ENCODE data around the gene RNF208.

DNA sequence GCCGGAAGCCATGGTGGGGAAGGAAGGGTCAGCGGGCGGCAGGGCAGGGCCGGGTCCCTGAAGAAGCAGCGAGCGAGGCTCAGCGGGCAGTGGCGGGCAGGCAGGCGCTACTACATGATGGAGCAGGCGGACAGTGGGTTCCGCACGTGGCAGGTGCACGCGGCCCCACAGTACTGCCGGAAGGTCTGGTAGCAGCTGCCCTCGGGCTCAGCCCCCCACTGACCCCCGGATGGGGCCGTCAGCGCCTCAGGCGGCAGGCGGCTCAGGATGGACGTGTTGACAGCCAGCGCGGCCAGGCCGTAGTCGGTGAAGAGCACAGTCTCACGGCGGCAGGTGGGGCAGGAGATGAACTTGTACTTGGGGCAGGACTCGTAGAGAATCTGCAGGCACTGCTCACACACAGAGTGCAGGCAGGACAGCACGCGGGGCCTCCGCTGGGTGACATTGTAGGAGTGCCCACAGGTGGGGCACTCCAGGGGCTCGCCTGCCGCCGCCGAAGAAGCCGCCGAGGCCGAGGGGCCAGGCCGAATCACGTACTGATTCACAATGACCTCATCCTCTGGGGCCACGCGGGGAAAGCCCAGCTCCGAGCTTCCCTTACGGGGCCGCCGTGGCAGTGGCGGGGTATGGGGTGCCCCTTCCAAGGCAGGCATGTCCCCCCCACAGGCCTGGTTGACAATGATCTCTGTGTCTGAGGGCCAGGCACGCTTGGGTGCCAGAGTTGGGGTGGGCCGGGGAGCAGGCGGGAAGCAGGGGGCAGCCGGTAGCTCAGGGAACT, 1.5 kb downstream of the RNF208 start:
- TF ChIP-seq, protein P1, sequence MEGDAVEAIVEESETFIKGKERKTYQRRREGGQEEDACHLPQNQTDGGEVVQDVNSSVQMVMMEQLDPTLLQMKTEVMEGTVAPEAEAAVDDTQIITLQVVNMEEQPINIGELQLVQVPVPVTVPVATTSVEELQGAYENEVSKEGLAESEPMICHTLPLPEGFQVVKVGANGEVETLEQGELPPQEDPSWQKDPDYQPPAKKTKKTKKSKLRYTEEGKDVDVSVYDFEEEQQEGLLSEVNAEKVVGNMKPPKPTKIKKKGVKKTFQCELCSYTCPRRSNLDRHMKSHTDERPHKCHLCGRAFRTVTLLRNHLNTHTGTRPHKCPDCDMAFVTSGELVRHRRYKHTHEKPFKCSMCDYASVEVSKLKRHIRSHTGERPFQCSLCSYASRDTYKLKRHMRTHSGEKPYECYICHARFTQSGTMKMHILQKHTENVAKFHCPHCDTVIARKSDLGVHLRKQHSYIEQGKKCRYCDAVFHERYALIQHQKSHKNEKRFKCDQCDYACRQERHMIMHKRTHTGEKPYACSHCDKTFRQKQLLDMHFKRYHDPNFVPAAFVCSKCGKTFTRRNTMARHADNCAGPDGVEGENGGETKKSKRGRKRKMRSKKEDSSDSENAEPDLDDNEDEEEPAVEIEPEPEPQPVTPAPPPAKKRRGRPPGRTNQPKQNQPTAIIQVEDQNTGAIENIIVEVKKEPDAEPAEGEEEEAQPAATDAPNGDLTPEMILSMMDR (IDR thresholded peaks at IDR 0.05; ENCODE audit: low read depth, low read length, poor library complexity, severe bottlenecking): no peak
- no peak for TF ChIP-seq EZH2phosphoT487 (IDR thresholded peaks at IDR 0.05; ENCODE audit: borderline replicate concordance, low read length)

Data from DOHH2 (cell line).